ENCODE data around the gene PLD5.
"Not testable (repeated sequence)": the region's sequence is repeated elsewhere in the genome, so short reads cannot be mapped to it uniquely, and the experiment has no call there.

DNA sequence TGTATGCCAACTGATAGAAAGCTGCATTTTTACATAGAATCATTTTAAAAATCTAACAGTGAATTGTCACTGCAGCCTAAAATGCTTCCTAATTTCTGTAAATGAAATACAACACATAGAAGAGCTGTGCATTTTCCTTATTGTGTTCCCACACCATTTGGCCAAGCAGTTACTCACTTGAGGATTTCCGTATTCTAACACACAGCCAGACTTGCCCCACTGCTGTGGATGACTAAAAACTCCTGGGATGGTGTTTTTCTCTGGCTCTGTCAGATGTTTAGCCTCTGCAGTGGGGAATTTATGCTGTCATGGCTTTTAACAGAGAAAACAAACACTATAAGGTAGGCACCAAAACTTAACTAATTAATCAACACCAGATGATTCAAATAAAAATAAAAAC lies 209.6 kb downstream of the PLD5 start:
- TF ChIP-seq, protein P1, sequence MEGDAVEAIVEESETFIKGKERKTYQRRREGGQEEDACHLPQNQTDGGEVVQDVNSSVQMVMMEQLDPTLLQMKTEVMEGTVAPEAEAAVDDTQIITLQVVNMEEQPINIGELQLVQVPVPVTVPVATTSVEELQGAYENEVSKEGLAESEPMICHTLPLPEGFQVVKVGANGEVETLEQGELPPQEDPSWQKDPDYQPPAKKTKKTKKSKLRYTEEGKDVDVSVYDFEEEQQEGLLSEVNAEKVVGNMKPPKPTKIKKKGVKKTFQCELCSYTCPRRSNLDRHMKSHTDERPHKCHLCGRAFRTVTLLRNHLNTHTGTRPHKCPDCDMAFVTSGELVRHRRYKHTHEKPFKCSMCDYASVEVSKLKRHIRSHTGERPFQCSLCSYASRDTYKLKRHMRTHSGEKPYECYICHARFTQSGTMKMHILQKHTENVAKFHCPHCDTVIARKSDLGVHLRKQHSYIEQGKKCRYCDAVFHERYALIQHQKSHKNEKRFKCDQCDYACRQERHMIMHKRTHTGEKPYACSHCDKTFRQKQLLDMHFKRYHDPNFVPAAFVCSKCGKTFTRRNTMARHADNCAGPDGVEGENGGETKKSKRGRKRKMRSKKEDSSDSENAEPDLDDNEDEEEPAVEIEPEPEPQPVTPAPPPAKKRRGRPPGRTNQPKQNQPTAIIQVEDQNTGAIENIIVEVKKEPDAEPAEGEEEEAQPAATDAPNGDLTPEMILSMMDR (IDR thresholded peaks at IDR 0.05; ENCODE audit: low read depth, low read length, poor library complexity, severe bottlenecking), result not testable (repeated sequence)
- TF ChIP-seq EZH2phosphoT487 (IDR thresholded peaks at IDR 0.05; ENCODE audit: borderline replicate concordance, low read length), result not testable (repeated sequence)

Data from DOHH2 (cell line).